HEK293 (cell line): ENCODE results near the gene SUPT5H.
A peak's percentile ranks its signal among the peaks of the same experiment; 100 is the strongest.

Source experiments
- HIC1 ChIP-seq: fragments of 450-650 bp; formaldehyde crosslinking; IDR thresholded peaks from 2 replicates; pipeline ENCODE4 v1.5.1; 2016; ENCODE audit warnings: missing biosample characterization, missing genetic modification characterization
- KLF8 ChIP-seq: fragments of 450-650 bp; formaldehyde crosslinking; IDR thresholded peaks from 2 replicates; pipeline ENCODE4 v1.5.1; 2016; ENCODE audit warnings: missing biosample characterization, missing genetic modification characterization
- PATZ1 ChIP-seq: fragments of 450-650 bp; formaldehyde crosslinking; IDR thresholded peaks from 2 replicates; pipeline ENCODE4 v1.5.1; 2016; ENCODE audit warnings: missing biosample characterization, missing genetic modification characterization
- PRDM10 ChIP-seq: fragments of 450-650 bp; formaldehyde crosslinking; IDR thresholded peaks from 2 replicates; pipeline ENCODE4 v1.5.1; 2016; ENCODE audit warnings: missing biosample characterization, missing genetic modification characterization
- SCRT2 ChIP-seq: fragments of 450-650 bp; formaldehyde crosslinking; IDR thresholded peaks from 2 replicates; pipeline ENCODE4 v1.5.1; 2016; ENCODE audit warnings: missing biosample characterization, missing genetic modification characterization
- TCF7L2 ChIP-seq: IDR thresholded peaks from 2 replicates; pipeline ENCODE4 v1.6.1; 2011; ENCODE audit warnings: low read depth, mild to moderate bottlenecking, inconsistent platforms, low read length, moderate library complexity, borderline replicate concordance
- ZBTB48 ChIP-seq: fragments of 450-650 bp; formaldehyde crosslinking; IDR thresholded peaks from 2 replicates; pipeline ENCODE4 v1.5.1; 2016; ENCODE audit warnings: missing biosample characterization, missing genetic modification characterization
- ZFP69B ChIP-seq: fragments of 450-650 bp; formaldehyde crosslinking; IDR thresholded peaks from 2 replicates; pipeline ENCODE4 v1.5.1; 2016; ENCODE audit warnings: missing biosample characterization, missing genetic modification characterization
- ZNF121 ChIP-seq: fragments of 450-650 bp; formaldehyde crosslinking; IDR thresholded peaks from 2 replicates; pipeline ENCODE4 v1.5.1; 2016; ENCODE audit warnings: missing biosample characterization, missing genetic modification characterization
- ZNF138 ChIP-seq: fragments of 450-650 bp; formaldehyde crosslinking; IDR thresholded peaks from 2 replicates; pipeline ENCODE4 v1.5.1; 2016; ENCODE audit warnings: missing biosample characterization, missing genetic modification characterization, borderline replicate concordance
- ZNF214 ChIP-seq: fragments of 450-650 bp; formaldehyde crosslinking; IDR thresholded peaks from 2 replicates; pipeline ENCODE4 v1.5.1; 2017; ENCODE audit warnings: missing biosample characterization, mild to moderate bottlenecking, missing genetic modification characterization, borderline replicate concordance
- ZNF239 ChIP-seq: fragments of 450-650 bp; formaldehyde crosslinking; IDR thresholded peaks from 2 replicates; pipeline ENCODE4 v1.5.1; 2016; ENCODE audit warnings: missing biosample characterization, missing genetic modification characterization
- ZNF335 ChIP-seq: fragments of 450-650 bp; formaldehyde crosslinking; conservative IDR thresholded peaks from 2 replicates; pipeline ENCODE4 v1.5.1; 2016; ENCODE audit warnings: missing biosample characterization, missing genetic modification characterization
- ZNF391 ChIP-seq: fragments of 450-650 bp; formaldehyde crosslinking; IDR thresholded peaks from 2 replicates; pipeline ENCODE4 v1.5.1; 2016; ENCODE audit warnings: low read depth, missing biosample characterization, missing genetic modification characterization, borderline replicate concordance
- ZNF514 ChIP-seq: fragments of 450-650 bp; formaldehyde crosslinking; IDR thresholded peaks from 2 replicates; pipeline ENCODE4 v1.5.1; 2016; ENCODE audit warnings: missing biosample characterization, missing genetic modification characterization
- ZNF521 ChIP-seq: fragments of 450-650 bp; formaldehyde crosslinking; IDR thresholded peaks from 2 replicates; pipeline ENCODE4 v1.5.1; 2017; ENCODE audit warnings: missing biosample characterization, mild to moderate bottlenecking, missing genetic modification characterization
- ZNF529 ChIP-seq: fragments of 450-650 bp; formaldehyde crosslinking; IDR thresholded peaks from 2 replicates; pipeline ENCODE4 v1.5.1; 2017; ENCODE audit warnings: missing genetic modification characterization, missing biosample characterization; ENCODE audit not compliant: insufficient replicate concordance
- ZNF530 ChIP-seq: fragments of 450-650 bp; formaldehyde crosslinking; IDR thresholded peaks from 2 replicates; pipeline ENCODE4 v1.5.1; 2016; ENCODE audit warnings: low read depth, missing biosample characterization, missing genetic modification characterization
- ZNF544 ChIP-seq: fragments of 450-650 bp; formaldehyde crosslinking; IDR thresholded peaks from 2 replicates; pipeline ENCODE4 v1.5.0; 2017; ENCODE audit warnings: missing biosample characterization, missing genetic modification characterization
- ZNF600 ChIP-seq: fragments of 450-650 bp; formaldehyde crosslinking; IDR thresholded peaks from 2 replicates; pipeline ENCODE4 v1.5.1; 2016; ENCODE audit warnings: missing biosample characterization, missing genetic modification characterization
- ZNF664 ChIP-seq: fragments of 450-650 bp; formaldehyde crosslinking; IDR thresholded peaks from 2 replicates; pipeline ENCODE4 v1.5.1; 2016; ENCODE audit warnings: missing biosample characterization, missing genetic modification characterization
- ZNF707 ChIP-seq: fragments of 450-650 bp; formaldehyde crosslinking; IDR thresholded peaks from 2 replicates; pipeline ENCODE4 v1.5.1; 2016; ENCODE audit warnings: missing biosample characterization, missing genetic modification characterization
- ZNF776 ChIP-seq: fragments of 450-650 bp; formaldehyde crosslinking; IDR thresholded peaks from 2 replicates; pipeline ENCODE4 v1.5.0; 2017; ENCODE audit warnings: missing biosample characterization, missing genetic modification characterization, borderline replicate concordance
- ZNF837 ChIP-seq: fragments of 450-650 bp; formaldehyde crosslinking; IDR thresholded peaks from 2 replicates; pipeline ENCODE4 v1.5.1; 2016; ENCODE audit warnings: missing biosample characterization, missing genetic modification characterization
- ZSCAN16 ChIP-seq: fragments of 450-650 bp; formaldehyde crosslinking; IDR thresholded peaks from 2 replicates; pipeline ENCODE4 v1.5.1; 2016; ENCODE audit warnings: missing biosample characterization, missing genetic modification characterization
- ZSCAN18 ChIP-seq: fragments of 450-650 bp; formaldehyde crosslinking; IDR thresholded peaks from 2 replicates; pipeline ENCODE4 v1.5.1; 2016; ENCODE audit warnings: missing biosample characterization, missing genetic modification characterization
- ZSCAN30 ChIP-seq: fragments of 450-650 bp; IDR thresholded peaks from 2 replicates; pipeline ENCODE4 v1.5.1; 2018; ENCODE audit warnings: missing biosample characterization, mild to moderate bottlenecking, missing genetic modification characterization, moderate library complexity
- ZSCAN5A ChIP-seq: fragments of 450-650 bp; formaldehyde crosslinking; IDR thresholded peaks from 2 replicates; pipeline ENCODE4 v1.5.1; 2016; ENCODE audit warnings: missing biosample characterization, missing genetic modification characterization

The SUPT5H gene

GRCh38 chr19:39413911-39414608, 31.3 kb upstream of the SUPT5H start (continued):
- TF ChIP-seq ZSCAN5A (tag by site-specific recombination) = no peak
- no peak for TF ChIP-seq ZNF521 (tag by site-specific recombination)
- TF ChIP-seq ZNF121 = no peak
- peak; percentile 90 for TF ChIP-seq ZFP69B (tag by site-specific recombination)
- no peak for TF ChIP-seq ZNF214
- TF ChIP-seq ZNF664 (tag by site-specific recombination) = peak; percentile 13; the same call in 1 of the 2 replicates
- TF ChIP-seq PATZ1 (tag by site-specific recombination) = peak; percentile 8; the same call in 1 of the 2 replicates
- peak; percentile 37; the same call in 1 of the 2 replicates for TF ChIP-seq SCRT2 (tag by site-specific recombination)
- peak; percentile 44; the same call in 1 of the 2 replicates for TF ChIP-seq HIC1 (tag by site-specific recombination)
- TF ChIP-seq ZNF707 (tag by site-specific recombination) = no peak
- peak; percentile 98 for TF ChIP-seq ZSCAN30 (tag by site-specific recombination)
- no peak for TF ChIP-seq ZNF530 (tag by site-specific recombination)
- no peak for TF ChIP-seq ZNF529 (tag by site-specific recombination)
- TF ChIP-seq ZNF776 (tag by site-specific recombination) = no peak
- TF ChIP-seq PRDM10 (tag by site-specific recombination) = no peak
- no peak for TF ChIP-seq ZNF600 (tag by site-specific recombination)
- TF ChIP-seq KLF8 (tag by site-specific recombination) = peak; percentile 61; the same call in 1 of the 2 replicates
- TF ChIP-seq ZBTB48 (tag by site-specific recombination) = peak; percentile 3; the same call in 1 of the 2 replicates
- no peak for TF ChIP-seq ZNF514 (tag by site-specific recombination)
- TF ChIP-seq ZNF138 = no peak
- TF ChIP-seq ZNF239 (tag by site-specific recombination) = no peak
- TF ChIP-seq ZSCAN18 (tag by site-specific recombination) = no peak
- TF ChIP-seq ZNF837 (tag by site-specific recombination) = no peak
- no peak for TF ChIP-seq ZSCAN16 (tag by site-specific recombination)
- TF ChIP-seq TCF7L2 = no peak
- no peak for TF ChIP-seq ZNF544 (tag by site-specific recombination)
- TF ChIP-seq ZNF391 = no peak; the same call in 1 of the 2 replicates
- peak; percentile 95 for TF ChIP-seq ZNF335
